DMS153 (cell line): Measurements from ENCODE around the gene SNRNP48.

Source experiments
- DNase-seq: peaks from one replicate; lab custom pipeline; 2025; lab: John Stamatoyannopoulos, UW

Gene SNRNP48

DNA sequence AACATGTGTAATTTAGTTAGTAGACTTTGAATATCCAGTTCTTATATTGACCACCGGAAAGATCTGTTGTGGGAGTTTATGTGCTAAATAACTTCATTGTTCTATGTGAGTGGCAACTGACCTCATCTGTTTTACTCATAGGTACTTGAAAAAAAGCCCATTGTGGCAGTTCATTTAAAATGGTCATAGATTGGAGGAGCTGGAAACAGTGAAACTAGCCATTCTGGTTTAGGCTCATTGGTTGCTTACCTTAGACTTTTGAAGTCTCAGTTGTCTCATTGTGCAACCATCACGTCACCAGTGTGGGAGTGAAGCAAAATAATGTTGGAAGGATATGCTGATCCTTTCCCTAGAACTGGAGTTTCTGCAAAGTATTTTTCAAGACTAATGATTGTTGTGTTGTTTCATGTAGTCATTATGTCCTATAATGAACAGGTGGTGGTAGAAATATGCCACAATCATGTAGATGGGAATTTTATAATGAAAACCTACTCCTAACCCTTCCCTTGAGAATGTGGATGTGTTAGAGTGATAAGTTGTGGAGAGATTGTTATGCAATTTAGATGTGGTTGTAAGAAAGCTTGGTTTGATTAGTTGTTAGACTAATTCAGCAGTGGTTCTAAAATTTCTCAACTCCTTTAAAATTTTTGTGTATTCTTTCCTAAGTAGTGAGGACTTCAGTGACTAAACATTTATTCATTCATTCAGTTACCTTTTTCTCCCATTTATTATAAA, 30.2 kb upstream of the SNRNP48 start:
- no peak for DNase-seq

- DNase-seq: peak; percentile 96
These were observed 28.6 kb upstream of the SNRNP48 start for GRCh38 chr6:7561153-7561964.

- no peak for DNase-seq
These were observed 27.2 kb upstream of the SNRNP48 start for GRCh38 chr6:7562769-7563168.

DNA sequence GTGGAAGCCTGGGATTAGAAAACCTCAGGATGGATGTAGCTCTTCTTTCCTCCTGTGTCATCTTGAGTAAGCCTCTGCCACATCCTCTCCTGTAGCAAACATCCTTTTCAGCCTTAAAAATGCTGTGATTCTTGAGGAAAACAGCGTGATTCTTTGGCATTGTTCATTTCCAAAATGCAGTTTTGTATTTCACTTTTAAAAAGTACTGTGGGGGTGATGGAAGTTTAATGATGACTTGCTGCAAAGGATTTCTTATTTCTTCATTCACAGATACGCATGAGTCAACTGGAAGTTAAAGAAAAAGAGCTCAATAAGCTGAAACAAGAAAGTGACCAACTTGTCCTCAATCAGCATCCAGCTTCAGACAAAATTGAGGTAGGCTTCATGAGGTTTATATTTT, 23.9 kb upstream of the SNRNP48 start:
- DNase-seq: no peak

DNA sequence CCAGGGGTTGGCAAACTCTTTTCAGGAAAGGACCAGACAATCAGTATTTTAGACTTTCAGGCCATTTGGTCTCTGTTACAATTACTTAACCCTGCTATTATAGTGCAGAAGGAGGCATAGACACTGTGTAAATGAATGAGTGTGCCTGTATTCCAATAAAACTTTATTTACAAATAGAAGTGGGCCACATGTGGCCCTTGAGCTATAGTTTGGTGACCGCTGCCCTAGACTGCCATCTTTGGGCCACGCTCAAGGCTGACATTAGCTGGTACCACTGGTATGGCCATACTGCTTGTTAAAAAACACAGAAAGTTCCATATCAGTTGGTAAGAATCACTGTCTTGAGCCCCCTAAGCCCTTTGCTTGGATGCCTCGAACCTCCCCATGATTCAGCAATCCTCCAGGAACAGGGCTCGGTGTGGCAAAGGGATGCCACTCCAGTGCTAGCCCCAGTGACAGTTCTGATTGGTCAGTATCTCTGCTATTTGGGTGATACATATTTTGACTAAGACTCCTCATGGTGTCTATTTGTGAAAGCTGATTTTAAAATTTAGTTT, 23.3 kb upstream of the SNRNP48 start:
- no peak for DNase-seq

DNA sequence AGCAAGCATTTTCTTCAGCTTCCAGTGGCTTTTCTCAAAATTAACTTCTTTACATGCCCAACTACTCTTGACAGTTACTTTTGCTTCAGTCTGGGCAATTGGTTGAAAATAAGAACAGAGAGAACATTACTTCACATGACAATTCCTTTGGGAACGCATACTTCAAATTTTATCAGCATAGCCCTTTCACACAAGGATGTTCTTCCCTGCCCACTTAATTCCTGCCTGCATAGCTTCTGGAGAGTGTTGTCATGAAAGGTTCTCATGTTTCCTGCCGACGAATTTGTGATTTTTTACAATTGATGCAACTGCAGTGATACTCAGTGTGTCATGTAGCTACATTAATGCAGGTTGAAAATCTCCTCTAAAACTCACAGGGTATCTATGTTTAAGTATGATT, 22.0 kb upstream of the SNRNP48 start:
- DNase-seq: no peak

DNA sequence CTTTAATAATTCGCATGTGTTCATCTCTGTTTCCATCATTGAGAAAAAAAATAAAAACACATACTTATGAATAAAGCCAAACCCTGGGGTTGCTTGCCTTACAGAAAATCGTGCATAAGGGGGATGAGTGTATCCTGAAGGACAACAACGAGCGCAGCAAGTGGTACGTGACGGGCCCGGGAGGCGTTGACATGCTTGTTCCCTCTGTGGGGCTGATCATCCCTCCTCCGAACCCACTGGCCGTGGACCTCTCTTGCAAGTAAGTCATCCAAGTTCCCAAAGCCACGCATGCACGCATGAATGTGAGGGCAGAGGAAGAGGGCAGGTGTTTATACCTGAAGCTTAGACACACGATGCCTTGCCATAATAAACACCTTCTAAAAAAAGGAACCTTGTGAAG, 20.9 kb upstream of the SNRNP48 start:
- DNase-seq: no peak

DNA sequence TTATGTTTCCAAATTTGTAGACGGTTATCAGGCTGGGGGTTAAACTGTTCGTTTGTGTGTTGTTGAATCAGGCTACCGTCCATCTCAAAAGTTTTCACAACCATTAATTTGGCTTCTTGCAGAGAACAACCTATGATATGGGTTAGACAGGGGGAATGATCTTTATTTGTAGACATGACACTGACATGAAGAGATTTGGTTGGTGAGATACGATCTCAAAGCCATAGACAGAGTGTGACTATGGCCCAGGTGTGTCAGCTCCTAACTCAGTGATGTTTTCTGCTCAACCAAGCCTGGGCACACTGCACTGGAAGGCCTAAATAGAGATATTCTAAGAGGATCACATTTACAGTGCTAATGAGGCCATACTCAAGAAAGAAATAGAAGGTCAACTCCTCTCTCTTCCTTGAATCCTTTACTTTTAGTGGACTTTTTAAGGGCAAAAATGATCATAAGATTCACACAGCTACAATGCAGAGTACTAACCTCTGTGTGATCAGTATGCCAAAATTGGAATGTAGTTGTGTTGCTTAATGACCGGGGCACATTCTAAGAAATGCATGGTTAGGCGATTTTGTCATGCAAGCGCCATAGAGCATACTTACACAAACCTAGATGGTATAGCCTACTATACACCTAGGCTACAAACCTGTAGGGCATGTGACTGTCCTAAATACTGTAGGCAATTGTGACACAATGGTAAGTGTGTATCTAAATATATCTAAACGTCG, 17.6 kb upstream of the SNRNP48 start:
- DNase-seq: no peak

GRCh38 chr6:7574500-7574899, 15.5 kb upstream of the SNRNP48 start:
- DNase-seq: no peak

GRCh38 chr6:7578516-7578915, 11.5 kb upstream of the SNRNP48 start:
- DNase-seq: no peak

DNA sequence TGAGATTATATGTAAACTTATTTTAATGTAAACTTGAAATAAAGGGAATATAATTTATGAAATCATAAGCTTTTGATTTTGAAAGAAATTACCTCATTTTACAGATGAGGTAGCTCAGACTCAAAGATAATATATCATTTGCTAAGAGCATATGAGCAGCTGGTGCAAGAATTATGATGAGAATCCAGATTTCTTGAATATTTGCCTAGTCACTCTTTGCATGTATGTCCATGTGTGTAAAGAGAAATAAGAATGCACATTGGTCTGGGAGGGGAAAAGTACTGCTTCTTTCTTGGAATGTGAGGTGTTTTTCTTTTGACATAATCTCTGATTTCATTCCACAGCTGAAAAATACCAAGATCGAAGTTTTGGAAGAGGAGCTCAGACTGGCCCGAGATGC, 11.1 kb upstream of the SNRNP48 start:
- no peak for DNase-seq

GRCh38 chr6:7579851-7580250, 10.1 kb upstream of the SNRNP48 start:
- DNase-seq: no peak

DNA sequence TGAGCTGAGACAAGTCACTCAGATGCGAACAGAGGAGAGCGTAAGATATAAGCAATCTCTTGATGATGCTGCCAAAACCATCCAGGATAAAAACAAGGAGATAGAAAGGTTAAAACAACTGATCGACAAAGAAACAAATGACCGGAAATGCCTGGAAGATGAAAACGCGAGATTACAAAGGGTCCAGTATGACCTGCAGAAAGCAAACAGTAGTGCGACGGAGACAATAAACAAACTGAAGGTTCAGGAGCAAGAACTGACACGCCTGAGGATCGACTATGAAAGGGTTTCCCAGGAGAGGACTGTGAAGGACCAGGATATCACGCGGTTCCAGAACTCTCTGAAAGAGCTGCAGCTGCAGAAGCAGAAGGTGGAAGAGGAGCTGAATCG, 9.5 kb upstream of the SNRNP48 start:
- DNase-seq: peak; percentile 18

DNA sequence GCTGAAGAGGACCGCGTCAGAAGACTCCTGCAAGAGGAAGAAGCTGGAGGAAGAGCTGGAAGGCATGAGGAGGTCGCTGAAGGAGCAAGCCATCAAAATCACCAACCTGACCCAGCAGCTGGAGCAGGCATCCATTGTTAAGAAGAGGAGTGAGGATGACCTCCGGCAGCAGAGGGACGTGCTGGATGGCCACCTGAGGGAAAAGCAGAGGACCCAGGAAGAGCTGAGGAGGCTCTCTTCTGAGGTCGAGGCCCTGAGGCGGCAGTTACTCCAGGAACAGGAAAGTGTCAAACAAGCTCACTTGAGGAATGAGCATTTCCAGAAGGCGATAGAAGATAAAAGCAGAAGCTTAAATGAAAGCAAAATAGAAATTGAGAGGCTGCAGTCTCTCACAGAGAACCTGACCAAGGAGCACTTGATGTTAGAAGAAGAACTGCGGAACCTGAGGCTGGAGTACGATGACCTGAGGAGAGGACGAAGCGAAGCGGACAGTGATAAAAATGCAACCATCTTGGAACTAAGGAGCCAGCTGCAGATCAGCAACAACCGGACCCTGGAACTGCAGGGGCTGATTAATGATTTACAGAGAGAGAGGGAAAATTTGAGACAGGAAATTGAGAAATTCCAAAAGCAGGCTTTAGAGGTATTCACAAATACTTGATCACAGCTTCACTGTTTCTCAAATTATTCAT, 8.9 kb upstream of the SNRNP48 start:
- no peak for DNase-seq

DNA sequence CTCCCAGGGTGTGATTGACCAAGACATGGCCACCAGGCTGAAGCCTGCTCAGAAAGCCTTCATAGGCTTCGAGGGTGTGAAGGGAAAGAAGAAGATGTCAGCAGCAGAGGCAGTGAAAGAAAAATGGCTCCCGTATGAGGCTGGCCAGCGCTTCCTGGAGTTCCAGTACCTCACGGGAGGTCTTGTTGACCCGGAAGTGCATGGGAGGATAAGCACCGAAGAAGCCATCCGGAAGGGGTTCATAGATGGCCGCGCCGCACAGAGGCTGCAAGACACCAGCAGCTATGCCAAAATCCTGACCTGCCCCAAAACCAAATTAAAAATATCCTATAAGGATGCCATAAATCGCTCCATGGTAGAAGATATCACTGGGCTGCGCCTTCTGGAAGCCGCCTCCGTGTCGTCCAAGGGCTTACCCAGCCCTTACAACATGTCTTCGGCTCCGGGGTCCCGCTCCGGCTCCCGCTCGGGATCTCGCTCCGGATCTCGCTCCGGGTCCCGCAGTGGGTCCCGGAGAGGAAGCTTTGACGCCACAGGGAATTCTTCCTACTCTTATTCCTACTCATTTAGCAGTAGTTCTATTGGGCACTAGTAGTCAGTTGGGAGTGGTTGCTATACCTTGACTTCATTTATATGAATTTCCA, 4.6 kb upstream of the SNRNP48 start:
- no peak for DNase-seq

DNA sequence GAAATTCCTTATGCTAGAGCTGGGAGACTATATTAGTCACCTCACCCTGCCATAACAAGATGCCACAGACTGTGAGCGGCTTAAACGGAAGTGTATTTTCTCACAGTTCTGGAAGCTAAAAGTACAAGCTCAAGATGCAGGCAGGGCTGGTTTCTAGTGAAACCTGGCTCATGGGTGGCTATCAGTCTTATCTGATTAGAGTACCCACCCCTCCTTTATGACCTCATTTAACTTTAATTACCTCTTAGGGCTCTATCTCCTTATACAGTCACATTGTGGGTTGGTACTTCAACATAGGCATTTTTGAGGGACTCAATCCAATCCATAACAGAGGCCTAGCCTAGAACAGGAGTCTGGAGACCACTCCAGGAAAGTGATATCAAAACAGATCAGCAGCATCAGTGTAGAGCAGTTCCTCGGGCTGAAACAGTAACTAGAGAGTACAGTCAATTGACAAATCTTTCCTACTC, 2.3 kb upstream of the SNRNP48 start:
- no peak for DNase-seq

DNA sequence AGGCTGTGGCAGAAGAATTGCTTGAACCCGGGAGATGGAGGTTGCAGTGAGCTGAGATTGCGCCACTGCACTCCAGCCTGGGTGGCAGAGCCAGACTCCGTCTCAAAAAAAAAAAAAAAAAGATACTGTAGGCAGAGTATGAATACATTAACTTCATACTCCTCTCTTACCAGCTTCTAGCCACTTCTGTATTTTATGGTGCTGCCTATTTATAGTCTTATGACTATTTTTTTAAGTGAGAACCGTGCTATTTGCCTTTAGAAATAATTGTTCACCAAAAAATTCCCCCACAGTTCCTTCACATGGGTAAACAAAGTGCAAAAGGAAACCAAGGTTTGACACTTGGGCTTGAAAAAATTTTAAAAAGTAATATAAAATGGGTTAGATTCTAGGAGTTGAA, 1.5 kb upstream of the SNRNP48 start:
- no peak for DNase-seq

- no peak for DNase-seq
These were observed 777 bp upstream of the SNRNP48 start for GRCh38 chr6:7589221-7589620.

GRCh38 chr6:7590918-7591302, 912 bp downstream of the SNRNP48 start:
- no peak for DNase-seq

- DNase-seq: no peak
These were observed 1.8 kb downstream of the SNRNP48 start for GRCh38 chr6:7591770-7592169.

GRCh38 chr6:7593229-7593628, 3.2 kb downstream of the SNRNP48 start:
- DNase-seq: no peak
